Measurements from ENCODE around the gene TDRD1.

Gene TDRD1

GRCh38 chr10:114278884-114279191 is 99.7 kb downstream of the TDRD1 start:
- H3K4me3 ChIP-seq (ENCODE audit: control insufficient read depth, low read depth, low read length), result no peak overlapping the region
- DNase-seq (ENCODE audit: low read depth), result no peak
- no peak for TF ChIP-seq CTCF (conservative IDR thresholded peaks at IDR 0.05; ENCODE audit: control insufficient read depth, insufficient read depth, low read depth, low read length)

GRCh38 chr10:114279289-114279688 is 100.1 kb downstream of the TDRD1 start:
- TF ChIP-seq CTCF (conservative IDR thresholded peaks at IDR 0.05; ENCODE audit: control insufficient read depth, insufficient read depth, low read depth, low read length), result no peak
- H3K4me3 ChIP-seq (ENCODE audit: control insufficient read depth, low read depth, low read length), result no peak overlapping the region
- DNase-seq (ENCODE audit: low read depth), result no peak

- H3K4me3 ChIP-seq (ENCODE audit: control insufficient read depth, low read depth, low read length), result no peak overlapping the region
- DNase-seq (ENCODE audit: low read depth), result no peak
- no peak for TF ChIP-seq CTCF (conservative IDR thresholded peaks at IDR 0.05; ENCODE audit: control insufficient read depth, insufficient read depth, low read depth, low read length)
These were observed 100.9 kb downstream of the TDRD1 start for GRCh38 chr10:114279901-114280644.

DNA sequence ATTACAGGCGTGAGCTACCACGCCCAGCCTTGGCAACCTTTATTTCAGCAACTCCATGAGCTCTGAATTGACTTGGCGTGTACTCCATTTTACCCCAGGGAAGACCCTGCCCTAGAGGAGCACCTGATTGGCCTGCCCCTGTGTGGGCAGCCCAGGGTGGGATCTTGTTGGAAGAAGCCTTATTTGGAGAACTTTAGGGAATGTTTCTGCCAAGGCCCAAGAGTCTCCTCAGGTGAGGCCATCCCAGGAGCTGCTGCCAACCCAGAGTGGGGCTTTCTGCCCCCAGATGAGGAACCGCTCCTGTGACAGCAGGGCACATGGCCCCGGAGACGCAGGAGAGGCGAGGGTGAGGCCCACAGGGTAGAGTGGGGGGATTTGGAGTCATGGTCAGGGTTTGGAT is 101.9 kb downstream of the TDRD1 start:
- no peak for TF ChIP-seq CTCF (conservative IDR thresholded peaks at IDR 0.05; ENCODE audit: control insufficient read depth, insufficient read depth, low read depth, low read length)

DNA sequence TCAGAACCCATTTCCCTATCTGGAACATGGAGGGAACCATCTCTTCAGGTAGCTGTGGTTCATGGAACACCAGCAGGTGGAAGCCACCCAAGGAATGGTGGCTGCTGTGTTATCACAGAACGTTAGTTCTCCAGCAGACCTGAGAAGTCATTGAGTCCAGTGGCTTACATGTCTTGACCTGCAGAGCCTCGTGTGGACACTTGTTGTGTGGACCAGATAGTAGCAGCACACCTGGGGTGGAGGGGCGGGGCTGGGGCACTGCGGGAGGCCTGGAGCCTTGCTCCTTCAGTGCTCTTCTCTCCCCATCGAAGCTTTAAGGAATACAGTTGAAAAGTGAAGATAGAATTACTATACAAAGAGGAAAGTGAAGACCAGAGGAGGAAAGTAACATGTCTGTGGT is 102.3 kb downstream of the TDRD1 start:
- H3K4me3 ChIP-seq (ENCODE audit: control insufficient read depth, low read depth, low read length), result no peak overlapping the region
- no peak for DNase-seq (ENCODE audit: low read depth)
- TF ChIP-seq CTCF (conservative IDR thresholded peaks at IDR 0.05; ENCODE audit: control insufficient read depth, insufficient read depth, low read depth, low read length), result no peak

More for the DNA sequence above, 101.9 kb downstream of the TDRD1 start:
- no peak overlapping the region for H3K4me3 ChIP-seq (ENCODE audit: control insufficient read depth, low read depth, low read length)
- DNase-seq (ENCODE audit: low read depth), result no peak
